GM19467 (cell line): ENCODE measurements around the gene CCT7.
A peak's percentile ranks its signal among the peaks of the same experiment; 100 is the strongest.

Experiments
- ATAC-seq: cut with Tn5 transposase; IDR thresholded peaks from one replicate; pipeline ENCODE4 v1.9.1; 2021; ENCODE audit warnings: mild to moderate bottlenecking, moderate library complexity; ENCODE audit not compliant: unreplicated experiment

Gene CCT7

DNA sequence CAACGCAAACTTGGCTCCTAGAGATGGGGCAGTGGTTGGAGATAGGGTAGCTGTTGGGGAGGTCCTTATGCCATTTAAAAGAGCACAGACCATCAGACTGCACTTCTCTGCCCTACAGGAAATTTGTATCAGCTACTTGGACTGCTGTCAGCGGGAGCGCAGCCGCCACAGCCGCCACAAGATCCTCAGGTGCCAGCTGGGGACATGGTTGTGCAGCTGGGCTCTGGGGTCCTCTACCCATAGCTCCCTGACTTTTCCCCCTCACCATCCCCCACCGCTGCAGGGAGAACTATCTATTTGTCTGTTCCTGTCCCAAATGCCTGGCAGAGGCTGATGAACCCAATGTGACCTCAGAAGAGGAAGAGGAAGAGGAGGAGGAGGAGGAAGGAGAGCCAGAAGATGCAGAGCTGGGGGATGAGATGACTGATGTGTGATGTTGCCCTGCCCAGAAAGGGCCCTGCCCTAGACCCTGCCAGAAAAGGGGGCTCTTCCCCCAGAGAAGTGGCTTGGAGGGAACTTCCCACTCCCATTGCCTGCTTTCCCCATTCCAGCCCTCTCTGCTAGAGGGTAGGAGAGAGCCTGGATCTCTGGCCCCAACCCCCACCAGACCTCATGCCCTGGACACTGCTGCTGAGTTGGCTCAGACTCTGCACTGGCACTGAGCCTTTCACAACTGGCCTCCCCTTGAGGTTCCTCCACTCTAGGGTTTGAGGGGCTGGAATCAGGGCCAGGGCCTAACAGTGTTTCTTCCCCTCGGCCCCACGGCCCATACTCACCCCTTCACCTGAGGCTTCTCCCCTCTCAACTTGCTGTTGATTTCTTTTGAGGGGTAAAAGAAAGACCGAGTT, 8.4 kb upstream of the CCT7 start:
- no peak for ATAC-seq

DNA sequence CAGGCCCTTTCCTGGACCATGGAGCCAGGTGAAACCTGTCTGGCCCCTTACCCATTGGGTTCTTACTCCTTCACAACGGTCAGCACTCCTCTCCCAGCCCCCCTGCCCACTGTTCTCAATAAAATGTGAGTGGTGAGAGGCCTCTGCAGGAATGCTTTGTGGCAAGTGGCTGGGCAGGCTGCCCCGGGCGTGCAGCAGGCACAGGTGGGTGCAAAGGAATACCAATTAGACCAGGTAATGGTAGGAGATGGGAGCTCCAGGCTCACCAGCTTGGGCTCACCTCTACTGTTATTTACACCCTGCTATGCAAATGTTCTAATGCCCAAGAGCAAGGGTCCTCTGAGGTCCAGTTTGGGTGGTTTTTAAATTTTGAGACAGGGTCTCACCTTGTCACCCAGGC, 7.0 kb upstream of the CCT7 start:
- no peak for ATAC-seq

DNA sequence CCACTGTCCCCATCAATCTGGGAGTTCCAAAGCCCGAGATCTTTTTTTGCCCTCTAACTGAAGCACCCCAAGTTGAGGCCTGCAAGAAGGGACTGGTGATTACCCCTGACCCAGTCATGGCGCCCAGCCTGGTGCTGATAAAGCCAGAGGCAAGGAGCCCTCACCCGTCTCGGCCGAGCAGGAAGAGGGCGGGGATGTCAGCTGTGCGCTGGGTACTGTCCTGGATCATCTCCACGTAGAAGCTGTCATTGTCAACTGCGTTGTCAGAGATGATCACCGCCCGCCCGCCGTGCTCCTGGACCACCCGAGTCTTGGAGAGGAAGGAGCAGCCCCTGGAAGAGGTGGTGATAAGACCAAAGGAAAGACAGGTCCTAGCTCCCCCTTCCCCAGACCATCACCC, 5.5 kb upstream of the CCT7 start:
- no peak for ATAC-seq

DNA sequence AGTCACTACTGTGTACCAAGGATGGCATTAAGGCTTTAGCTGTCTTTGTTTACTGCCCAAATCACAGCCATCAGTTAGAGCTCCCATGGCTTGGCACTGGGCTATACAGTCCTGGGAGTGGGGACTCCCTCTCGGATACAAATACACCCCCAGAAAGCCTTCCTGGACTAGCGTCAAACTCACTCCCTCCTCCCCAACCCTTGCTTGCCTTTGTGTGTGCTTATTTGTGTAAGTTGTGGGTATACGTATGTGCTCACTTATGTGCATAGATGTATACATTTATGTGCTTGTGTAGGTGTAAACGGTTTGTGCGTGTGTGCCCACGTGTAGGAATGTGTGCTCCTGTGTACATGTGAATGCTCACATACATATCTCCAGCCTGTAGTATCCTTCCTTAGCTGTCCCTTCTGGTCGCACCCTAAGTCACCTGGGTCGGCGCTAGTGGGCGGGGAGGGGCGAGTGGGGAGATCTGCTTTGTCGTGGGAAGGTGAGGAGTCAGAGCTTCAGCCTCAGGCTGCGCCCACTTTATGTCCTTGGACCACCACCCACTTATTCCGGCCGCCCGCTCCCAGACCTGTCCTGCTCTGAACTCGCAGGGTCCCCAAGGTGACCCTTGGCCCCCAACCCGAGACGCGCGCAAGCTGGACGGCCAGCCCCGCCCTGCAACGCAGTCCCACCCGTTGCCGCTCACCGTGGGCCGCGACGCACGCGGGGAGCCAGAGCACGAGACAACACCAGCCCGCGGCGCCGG, 1.5 kb upstream of the CCT7 start:
- ATAC-seq, result peak; percentile 1

DNA sequence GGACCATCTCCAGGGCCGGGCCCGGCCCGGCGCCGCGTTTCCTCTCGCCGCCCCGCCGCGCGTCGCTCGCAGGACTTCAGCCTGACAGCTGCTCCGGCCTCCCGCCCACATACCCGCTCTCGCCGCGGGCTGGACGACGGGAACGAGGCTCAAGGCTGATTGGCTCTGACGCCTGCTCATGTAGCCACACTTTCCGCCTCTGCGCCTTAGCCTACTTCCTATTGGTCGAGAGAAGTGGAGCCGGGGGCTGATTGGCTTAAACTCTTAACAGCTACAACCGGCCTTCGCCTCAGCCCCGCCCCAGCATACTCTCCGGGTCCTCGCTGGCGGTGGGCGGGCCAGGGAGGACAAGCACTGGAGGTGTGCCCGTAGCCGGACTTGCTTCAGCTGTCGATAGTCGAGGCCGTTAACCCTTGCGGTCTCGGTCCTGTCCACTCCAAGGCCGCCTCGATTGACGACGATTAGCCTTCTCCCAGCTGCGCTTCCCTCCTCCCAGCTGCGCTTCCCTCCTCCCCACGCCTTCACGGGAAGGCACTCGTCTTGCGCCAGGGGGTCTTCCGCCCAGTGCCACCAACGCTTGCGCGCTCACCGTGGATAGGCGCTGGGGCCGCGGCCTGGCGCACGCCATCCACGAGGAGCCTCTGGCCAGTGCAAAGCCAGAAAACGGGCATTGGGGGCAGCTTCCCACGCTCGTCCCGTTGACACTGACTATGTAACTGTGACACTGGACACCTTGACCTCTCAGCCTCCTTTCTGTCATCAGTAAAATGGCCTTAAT, 765 bp upstream of the CCT7 start, which contains the start of gene PRADC1:
PRADC1 (minus strand) TSS at position 86 of the 778 bp plus-strand sequence; CDS start at position 7, 79 bp downstream.
- ATAC-seq, result peak; percentile 88

DNA sequence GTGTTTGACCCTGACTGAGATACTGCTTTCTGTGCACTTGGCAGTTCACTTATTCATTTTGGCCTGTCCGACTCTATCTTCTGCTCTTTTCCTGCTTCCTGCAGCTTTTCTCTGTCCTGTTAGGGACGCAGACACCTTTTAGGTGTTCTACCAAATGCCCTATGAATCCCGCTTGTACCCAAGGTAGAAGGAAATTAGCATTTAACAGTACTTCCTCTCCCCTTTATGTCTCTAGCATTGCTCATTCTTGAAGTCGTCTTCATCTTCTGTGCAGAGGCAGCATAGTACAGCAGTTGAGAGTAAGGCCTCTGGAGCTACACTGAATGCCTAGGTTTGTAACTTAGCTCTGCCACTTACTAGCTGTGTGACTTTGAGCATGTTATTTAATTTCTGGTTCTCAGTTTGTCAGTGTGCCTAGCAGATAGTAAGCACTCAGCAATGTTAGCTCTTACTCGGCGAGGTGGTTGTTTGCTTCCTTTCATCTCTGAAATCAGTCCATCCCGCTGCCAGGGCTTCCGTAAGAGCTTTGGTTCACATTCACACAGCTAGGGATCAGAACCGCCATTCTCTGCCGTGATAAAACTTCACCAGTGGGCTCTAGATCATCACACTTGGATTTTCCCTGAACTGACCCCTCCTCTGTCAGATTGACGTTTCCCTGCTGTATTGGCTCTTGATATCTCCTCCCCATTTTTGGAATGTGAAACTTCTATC, 1.4 kb downstream of the CCT7 start:
- no peak for ATAC-seq

DNA sequence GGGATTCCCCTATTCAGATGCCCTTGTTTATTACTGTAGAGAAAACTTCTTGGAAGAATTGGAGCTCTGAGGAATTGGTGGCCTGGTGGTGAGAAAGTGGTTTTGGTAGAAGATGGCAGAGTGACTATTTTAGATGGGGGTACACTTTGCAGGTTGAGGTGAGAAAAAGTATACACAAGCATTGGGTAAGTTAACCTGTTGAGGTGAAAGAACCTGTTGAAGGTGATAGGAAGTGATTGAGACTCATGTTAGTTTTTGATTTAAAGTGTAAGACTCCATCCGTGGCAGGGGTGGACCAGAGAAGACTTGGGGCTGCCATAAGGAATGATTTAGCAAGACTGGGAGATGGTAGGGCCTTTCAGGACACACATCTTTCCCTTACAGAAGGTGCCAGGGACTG, 3.1 kb downstream of the CCT7 start:
- no peak for ATAC-seq

DNA sequence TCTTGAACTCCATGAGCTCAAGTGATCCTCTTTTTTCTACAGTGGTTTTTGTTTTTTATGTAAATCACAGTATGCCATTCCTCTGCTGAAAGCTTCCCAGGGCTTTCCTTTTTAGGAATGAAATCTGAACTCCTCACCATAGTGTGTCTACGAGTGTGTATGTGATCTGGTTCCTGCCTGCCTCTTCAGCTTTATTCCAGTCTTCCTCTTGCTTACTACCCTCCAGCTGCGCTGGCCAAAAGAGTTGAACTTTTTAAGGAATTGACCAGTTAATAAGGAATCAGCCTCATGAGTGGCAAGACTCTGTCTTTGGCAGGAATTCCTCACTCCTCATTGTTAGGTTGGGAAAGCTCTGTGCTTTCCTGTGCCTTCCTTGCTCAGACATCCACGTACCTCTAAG, 4.0 kb downstream of the CCT7 start:
- ATAC-seq, result no peak

DNA sequence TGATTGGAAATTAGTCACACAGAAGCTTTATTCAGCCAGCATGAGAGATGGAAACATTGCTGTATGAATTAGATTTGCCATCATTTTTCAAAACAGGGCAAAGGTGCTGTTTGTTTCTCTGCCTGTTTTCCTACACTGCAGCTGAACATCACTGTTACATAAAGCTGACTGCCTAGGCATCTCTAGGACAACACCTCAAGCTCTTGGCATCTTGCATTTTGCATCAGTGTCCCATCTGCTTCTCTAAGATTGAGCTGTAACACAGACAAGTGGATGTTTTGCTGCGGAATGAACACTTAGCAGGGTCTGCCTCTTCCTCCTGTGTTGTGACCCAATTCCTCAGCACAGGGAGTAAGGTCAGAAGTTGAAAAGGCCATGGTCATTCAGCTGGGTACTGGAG, 4.9 kb downstream of the CCT7 start:
- ATAC-seq, result no peak

DNA sequence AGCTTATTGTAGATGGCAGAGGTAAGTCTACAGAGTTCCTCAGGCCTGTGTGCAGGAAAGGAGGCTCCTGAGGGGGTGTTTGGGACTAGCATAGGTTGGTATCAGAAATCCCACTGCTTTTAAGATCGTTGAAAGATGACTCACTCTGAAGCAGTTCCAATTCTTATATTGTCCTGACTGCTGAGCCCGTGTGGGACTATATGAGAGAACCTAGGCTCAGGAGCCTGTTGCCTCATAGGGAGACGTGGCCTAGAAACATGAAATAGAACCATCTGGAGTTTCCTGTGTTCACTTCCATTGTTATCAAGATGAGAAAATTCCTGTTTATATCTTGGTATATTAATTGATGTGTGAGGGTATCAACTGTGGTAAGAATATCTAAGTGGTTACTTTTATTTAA, 5.7 kb downstream of the CCT7 start:
- ATAC-seq, result no peak

DNA sequence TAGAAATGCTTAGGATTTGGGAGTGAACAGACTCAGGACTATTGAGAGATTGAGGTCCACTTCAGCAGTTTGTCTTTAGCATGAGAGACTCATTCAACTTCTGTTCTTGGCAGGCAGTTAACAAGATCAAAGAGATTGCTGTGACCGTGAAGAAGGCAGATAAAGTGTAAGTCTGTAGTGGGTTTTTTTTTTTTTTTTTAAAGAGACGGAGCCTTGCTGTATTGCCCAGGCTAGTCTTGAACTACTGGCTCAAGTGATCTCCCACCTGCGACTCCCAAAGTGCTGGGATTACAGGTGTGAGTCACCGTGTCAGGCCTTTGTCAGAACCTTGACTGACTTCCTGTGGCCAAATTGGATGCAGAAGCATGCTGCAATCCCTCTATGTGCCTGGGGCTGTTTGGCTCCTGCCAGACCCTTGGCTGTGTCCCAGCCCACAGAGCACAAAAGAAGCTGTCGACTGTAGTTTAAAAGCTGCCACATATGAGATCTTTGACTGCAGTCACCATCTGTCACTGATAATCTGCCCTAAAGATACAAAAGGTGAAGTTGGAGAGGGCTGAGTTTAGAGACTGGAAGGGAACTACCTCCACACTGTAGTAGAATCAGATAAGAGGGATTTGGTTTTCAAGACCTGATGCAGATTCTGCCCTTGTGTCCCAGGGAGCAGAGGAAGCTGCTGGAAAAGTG, 9.9 kb downstream of the CCT7 start:
- no peak for ATAC-seq

DNA sequence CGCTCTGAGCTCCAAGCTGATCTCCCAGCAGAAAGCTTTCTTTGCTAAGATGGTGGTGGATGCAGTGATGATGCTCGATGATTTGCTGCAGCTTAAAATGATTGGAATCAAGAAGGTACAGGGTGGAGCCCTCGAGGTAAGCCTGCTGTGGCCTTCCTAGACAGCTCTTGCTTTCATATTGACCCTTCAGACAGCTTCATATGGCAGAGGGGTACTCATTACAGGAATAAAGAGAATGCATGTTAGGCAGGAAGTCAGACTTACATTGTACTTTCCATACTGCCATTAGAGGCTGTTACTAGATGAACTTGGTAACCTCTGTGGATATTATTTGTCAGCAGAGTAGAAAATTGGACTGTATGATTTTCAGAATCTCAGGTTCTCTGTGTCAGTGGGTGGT, 10.5 kb downstream of the CCT7 start:
- no peak for ATAC-seq

DNA sequence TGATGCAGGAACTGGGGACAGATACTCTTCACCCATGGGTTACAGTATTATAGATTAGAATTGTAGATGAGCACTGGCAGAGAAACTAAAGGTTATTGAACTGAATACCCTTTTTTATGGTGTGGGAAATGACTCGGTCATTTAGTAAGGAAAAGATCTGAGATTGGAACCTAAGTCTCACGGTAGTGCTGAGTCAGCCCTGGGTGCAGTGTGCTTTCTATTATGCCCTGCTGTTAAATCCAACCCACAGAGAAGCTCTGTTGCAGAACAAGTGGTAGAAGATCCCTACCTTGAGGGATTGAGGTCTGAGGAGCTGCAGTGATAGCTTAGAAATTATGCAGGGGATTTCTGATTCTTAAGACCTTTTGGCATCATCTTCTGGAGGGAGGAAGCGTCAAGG, 12.7 kb downstream of the CCT7 start:
- no peak for ATAC-seq

DNA sequence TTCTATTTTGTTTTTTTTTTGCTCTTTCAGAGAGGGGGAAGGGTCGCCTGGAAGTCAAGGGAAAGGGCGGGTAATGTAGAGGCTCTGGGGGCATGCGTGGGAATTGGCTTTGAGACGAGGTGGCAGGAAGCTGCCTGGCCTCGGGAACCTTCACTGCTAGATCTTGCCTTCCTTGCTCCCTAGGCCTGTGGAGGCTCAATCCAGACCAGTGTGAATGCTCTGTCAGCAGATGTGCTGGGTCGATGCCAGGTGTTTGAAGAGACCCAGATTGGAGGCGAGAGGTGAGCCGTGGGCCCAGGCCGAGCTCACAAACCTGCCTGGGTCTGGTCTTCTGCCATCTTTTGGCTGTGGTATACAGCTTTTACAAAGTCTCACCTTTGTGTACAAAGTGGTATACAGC, 15.5 kb downstream of the CCT7 start:
- ATAC-seq, result no peak

DNA sequence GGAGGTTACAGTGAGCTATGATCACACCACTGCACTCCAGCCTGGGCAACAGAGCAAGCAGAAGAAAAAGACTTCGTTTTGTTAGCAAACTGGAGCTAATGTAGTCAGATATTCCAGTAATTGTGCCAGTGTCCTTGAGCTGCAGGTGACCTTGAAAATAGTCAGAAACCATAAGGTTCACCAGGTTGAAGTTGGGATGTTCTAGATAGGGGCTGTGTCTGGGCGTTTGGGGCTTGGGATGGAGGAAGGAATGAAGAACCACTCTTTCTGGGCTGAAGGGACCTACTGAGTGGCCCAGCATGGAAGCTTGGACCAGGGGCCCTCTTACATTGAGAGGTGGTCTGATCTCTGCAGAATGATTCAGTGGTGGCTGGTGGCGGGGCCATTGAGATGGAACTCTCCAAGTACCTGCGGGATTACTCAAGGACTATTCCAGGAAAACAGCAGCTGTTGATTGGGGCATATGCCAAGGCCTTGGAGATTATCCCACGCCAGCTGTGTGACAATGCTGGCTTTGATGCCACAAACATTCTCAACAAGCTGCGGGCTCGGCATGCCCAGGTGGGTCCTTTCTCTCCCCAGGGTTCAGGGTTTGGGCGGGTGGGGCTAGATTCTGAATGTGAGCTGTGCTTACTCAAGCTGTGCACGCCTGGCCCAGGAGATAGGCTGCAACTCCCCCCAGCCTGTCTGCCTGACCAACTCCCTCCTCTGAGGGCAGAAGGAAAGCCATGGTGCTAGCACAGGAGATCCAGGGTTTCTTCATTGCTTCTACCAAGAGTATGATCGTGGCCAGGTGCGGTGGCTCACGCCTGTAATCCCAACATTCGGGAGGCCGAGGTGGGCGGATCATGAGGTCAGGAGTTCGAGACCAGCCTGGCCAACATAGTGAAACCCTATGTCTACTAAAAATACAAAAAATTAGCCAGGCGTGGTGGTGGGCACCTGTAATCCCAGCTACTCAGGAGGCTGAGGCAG, 17.1 kb downstream of the CCT7 start:
- ATAC-seq, result no peak

DNA sequence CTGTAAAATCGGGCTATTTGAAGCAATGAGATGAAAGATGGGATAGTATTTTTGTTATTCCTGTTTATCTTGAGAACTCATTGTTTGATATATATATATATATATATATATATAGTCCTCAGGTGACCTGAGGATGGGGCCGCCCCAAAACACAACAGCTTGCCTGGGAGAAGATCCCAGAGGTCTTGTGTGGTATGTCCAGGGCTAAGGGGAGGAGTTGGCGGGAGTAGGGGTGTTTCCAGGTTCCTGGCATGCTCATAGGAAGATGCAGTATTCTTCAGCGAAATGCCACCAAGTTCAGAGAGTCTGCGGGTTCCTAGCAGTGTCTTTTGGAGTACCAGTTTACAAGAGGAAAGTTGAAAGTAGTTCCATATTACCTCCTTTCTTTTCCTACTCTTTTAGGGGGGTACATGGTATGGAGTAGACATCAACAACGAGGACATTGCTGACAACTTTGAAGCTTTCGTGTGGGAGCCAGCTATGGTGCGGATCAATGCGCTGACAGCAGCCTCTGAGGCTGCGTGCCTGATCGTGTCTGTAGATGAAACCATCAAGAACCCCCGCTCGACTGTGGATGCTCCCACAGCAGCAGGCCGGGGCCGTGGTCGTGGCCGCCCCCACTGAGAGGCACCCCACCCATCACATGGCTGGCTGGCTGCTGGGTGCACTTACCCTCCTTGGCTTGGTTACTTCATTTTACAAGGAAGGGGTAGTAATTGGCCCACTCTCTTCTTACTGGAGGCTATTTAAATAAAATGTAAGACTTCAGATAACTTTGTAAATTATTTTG, 18.3 kb downstream of the CCT7 start:
- no peak for ATAC-seq

DNA sequence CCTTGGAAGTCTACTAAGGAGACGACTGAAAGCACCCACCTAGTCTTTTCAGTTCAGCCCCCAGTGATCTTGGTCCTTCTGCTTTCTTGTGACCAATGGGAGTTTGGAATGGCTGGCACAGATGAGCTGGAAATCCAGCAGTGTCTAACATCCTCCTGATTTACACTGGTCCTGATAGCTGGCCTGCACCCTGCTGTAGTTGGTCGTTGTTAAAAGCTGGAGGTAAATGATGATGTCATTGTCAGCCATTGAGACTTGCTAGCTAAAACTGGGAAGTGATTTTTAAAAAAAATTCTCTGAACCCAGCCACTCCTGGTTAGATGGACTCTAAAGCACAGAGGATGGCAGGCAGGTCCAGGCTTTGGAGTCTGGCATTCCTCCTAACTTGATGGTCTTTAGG, 19.3 kb downstream of the CCT7 start:
- no peak for ATAC-seq

DNA sequence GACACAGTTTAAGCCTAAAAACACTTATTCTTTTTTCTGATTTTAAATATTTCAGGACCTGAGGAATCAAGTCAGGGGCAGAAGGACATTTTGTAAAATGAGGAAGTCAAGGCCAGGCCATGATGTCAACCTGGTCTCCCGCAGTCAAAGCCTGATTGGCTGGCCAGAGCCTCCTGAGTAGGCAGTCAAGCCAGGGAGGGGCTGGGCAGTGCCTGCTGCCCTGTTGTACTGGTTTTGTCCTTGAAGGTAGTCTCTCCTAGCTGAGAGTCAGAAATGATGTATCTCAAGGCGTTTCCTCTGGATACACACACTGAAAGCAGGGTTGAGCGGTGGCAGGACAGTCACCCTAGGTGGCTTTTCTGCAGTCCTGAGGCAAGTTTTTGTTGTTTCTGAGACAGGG, 19.8 kb downstream of the CCT7 start:
- ATAC-seq, result no peak
